ENCODE data around the gene DBH.

The DBH gene

DNA sequence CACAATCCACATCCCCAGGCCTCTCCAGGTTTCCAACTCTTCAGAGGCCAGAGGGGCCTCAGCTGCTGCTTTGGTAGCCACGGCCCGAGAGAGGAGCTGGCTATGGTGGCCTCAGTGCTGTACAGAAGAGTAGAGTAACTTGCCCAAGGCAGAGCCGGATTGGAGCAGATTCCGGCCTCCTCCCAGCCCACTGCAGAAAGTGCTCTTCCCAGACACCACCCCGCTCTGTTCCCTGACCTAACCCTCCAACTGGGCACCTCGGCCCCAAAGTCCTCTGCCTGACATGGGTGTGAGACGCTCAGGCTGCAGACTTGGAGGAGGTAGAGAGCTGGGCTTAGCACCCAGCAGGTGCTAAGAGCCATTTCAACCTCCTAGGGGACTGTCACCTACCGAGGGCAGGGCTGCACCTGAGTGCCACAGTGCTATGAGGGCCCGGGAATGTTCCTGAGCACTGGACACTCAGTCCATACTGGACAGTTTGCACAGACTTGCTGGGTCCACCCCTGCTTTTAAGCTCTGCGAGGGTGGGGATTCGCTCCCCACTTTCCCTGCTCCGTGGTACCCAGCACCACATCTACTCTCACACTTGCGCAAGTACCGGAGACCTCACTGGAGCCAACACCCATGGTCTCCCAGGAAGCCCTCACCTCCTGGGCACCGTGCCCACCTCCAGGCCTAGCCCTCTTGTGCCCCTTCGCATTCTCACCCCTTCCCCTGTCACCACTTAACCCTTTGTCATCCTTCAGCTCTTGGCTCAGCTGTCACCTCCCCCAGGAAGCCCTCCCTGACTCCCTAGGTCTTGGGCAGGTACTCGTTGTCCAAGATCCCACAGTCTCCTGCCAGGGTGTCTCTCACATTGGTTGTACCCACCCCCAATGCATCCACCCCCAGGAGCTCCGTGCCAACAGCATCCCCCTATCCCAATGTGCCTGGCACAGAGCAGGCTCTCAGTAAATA is 49.8 kb downstream of the DBH start:
- DNase-seq = no peak

GRCh38 chr9:133686642-133687575 is 50.7 kb downstream of the DBH start:
- no peak for DNase-seq

DNA sequence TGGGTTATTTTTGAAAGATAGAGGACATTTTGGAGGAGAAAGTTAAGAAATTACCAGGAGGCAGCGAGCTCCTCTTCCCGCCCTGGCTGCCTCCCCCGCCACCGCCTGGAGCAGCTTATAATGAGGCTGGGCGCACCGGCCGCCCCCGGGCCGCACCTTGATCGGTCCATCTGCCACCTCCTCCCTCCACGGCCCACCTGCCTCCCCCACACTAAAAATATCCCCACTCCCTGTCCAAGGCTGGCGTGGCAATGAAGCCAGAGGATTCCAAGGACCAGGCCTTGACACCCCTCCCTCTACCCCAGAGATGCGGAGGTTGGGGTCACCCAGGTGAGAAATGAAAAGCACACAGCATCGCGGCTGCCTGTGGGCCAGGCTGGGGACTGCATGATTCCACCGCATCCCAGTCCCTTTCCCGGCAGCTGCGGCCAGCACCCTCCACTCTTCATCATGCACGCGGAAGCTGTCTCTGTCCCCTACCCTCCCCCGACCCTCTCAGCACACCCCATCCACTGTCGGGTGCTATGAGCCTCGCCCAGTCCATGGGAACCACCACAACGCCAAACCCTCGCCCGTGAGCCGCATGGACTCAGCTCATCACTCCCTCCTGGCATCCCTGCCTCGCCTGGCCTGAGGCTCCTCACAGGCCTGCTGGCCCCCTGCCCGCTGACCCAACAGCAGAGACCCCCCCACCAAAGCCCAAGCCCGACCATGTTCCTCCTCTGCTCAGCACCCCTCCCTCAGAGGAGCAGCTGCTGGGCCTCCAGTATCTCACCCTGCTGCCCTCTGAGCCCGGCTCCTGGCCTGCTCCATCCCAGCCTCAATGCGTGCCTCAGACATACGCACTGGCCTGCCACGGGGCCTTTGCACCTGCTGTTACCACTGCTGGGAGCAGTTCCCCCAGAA is 51.9 kb downstream of the DBH start:
- DNase-seq = no peak

GRCh38 chr9:133689151-133689763 is 53.1 kb downstream of the DBH start:
- no peak for DNase-seq

DNA sequence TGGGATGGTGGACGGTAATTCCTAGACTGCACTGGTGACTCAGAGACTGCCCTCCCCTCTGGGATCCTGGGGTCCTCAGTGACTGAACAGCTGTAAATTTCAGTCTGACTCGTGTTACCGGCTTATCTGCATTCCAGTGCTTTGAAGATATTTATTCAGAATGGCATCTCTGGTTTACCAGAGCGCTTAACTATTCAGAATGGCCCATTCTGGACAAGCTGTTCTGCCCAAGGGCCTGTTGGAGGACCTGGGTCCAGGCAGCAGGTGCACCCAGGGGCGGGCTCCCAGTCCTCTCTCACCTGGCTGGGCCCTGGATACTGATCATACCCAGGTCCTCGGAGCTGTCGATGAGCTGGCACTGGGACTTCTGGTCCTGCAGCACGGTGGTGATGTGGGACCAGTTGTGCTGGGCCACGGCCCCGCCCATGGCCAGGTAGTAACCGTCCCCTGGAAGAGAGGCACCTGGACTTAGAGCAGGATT is 54.0 kb downstream of the DBH start:
- no peak for DNase-seq

- DNase-seq = no peak
These were observed 55.0 kb downstream of the DBH start for GRCh38 chr9:133691191-133691590.

DNA sequence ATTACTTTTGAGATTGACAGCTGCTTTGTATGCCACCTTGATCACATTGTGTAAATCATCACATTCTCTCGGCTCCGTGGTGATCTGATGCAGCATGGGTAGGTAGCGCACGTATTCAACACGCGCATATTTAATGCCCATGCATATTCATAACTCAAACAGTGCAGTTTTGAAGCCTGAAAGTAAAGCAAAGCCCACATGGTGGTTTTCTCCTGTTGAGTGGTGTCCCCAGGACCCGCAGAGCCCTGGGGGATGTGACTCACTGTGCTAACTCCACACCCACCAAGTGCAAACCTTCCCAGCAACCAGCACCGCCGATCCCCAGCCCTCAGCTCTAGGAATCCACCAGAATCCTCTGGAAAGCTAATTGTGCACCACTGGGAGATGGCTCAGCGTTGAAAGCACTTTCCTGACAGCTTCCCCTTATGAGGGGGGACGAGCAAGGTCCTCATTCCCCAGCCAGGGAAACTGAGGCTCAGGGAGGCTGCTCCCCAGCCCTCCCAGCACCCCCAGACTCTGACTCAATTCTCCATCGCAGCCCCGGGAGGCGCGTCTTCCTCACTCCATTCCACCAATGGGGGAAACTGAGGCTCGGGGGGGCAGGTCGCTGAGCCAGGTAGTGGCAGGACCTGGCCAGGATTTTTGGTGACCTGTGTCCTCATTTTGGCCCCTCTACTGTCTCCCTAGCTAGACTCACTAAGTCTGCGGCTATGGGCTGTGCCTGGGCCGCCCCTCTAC is 55.6 kb downstream of the DBH start:
- DNase-seq = no peak

DNA sequence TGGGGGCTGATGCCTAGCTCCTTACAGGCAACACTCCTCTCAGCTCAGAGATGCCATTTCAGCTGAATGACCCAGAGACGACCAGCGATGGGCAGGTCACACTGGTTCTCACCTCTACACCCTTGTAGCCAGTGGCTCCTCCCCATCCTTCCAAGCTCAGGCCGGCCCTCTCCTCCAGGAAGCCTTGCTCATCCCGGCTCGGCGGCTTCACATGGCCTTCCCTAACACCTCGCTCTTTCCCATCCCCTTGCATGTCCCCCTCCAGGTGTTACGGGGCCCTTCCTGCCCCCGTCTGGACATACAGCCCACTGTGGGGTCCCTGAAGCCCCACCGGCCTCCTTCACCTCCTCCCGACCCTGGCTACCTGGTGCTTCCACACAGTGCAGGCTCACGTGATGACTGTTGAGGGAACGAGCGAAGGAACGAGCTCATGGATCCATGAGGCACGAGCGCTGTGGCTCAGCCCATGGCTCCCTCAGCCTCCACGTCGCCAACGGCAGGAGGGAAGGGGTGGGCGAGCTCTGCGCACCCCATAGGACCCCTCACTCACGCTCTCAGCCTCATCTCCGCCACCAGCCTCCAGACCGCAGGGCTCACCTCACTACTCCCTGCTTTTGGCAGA is 56.3 kb downstream of the DBH start:
- DNase-seq = no peak

- DNase-seq = no peak
These were observed 57.0 kb downstream of the DBH start for GRCh38 chr9:133693116-133693515.

- no peak for DNase-seq
These were observed 57.8 kb downstream of the DBH start for GRCh38 chr9:133693703-133694529.

DNA sequence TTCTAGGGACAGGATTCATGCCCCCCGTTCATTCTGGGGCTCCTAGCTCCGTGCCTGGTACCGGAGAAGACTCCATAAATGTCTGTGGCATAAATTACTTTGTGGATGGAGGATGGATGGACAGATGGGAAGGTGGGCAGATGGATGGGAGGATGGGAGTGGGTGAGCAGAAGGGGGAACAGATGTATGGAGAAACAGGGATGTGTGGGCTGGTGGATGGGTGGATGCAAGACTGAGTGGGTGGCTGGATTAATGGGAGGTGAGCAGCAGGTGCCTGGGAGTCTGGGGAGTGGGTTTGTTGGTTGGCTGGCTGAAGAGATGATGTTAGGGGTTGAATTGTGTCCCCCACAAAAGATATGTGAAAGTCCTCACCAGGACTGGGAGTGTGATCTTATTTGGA is 58.5 kb downstream of the DBH start:
- DNase-seq = no peak

DNA sequence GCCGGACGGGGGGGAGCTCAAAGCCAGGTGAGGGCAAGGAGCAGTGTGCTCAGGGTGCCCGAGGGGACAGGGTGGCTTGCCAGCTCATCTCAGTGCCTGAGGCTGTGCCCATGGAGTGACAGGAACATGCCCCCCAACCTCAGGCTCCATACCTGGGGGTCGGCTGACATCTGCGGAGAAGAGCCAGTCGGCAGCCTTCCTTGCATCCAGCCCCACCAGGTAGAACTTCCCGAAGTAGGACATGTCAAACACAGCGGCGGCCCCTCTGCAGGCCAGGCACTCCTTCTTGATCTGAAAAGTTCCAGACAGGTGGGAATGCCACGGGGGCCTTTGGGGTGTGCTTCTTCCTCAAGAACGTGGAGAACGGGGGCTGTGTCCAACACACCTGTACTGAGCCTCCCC is 59.9 kb downstream of the DBH start:
- no peak for DNase-seq

DNA sequence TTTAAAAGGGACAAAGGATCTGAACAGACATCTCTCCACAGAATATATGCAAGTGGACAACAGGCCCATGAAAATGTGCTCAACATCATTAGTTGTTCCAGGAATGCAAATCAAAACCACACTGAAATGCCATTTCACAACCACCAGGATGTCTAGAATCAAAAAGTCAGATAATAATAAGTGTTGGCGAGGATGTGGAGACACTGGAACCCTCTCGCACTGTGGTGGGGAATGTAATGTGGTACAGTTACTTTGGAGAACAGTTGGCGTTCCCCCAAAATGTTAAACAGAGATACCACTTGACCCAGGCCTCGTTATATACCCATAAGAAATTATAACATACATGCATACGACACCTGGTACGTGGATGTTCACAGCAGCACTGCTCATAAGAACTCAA is 63.4 kb downstream of the DBH start:
- no peak for DNase-seq

DNA sequence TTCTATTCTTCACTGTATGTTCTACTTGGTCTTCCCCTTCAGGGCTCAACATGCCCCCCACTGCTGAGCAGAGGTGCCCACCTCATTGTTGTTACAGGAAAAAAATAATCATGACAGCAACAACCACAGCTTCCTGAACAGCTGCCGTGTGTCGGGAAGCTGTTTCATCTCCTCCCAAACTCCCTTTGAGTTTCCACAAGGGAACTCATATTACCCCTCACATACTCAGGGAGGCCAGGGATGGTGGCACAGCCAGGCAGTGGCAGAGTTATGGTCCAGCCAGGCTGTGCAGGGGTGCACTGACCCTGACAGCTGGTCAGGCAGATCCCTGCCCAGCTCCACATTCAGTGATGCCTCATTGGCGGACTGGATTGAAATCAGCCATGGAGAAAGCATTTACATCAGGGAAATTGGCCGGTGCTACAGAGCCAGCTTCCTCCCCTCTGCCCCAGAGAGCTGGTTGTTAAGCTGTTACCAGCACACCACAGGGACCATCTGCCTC is 64.7 kb downstream of the DBH start:
- DNase-seq = no peak

GRCh38 chr9:133701321-133701980 is 65.3 kb downstream of the DBH start:
- no peak for DNase-seq

DNA sequence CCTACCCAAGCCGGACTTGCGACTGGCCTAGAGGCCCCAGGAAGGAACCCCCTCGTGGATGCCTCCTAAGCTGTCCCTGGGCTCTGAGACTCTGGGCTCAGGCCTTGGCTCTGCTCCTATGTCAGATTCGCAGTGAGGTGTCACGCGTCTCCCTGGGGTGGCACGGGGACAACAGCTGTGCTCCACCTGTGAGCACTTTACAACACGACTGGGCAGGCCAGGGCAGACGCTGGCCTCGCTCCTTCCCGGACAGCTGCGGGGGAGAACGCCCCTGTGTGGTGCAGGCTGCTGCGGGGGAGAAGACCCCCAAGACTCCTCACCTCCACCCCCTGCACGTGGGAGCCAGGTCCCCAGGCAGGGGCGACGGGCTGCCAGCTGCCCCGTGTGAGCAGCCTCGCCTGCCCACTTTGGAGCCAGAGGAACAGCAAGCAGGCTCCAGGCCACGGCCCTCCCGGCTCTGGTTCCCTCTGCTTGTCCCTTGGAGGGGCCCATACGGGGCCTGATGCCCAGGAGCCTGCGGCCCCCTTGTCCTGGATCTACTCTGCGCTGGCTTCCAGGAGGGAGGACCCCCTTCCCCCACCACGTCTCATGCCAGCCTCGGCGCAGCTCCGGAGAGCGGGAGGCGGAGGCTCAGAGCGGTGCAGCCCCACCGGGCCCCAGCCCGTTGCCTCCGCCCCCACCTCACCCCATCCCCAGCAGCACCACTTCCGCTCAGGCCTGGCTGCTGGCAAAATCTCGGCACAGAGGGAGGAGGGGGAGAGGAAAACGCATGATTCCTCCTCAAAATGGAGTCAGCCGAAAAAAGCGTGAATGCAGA is 66.0 kb downstream of the DBH start:
- no peak for DNase-seq

DNA sequence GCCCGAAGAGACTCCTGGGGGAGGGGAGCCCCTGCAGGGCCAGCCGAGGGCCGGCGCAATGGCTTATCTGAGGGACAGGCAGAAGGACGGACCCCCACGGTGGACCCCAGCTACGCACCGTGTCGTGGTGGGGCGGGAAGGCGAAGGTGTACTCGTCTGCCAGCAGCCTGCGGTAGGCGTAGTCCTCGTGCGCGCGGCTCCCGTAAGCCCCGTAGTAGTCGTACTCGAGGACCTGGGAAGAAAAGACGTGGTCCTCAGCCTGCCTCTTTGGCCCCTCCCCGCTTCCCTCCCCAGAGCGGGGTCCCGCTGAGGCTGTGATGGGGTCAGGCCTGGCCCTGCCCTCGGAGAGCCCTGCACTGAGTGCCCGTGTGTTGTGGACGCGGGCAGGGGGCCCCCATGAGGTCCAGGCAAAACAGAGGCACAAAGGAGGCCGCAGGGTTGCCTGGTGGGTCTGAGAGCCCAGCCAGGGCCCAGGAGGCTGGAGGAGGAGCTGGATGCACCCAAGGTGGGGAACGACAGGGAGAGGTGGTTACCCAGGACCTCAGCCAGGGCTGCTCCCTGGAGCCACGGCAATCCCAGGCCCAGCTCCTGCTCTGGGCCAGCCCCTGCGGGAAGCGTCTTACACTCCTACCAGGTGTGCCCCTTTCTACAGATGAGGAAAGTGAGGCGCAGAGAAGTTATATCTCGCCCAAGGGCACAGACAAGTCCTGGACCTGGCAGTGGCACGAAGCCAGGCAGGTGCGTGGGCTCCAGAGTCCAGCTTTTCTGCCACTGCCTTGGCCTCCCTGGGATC is 66.8 kb downstream of the DBH start:
- DNase-seq = no peak

Measured in bone marrow (tissue), 2 donors.